ENCODE measurements around the gene GIT1. TPM values are rescaled to one million over a fixed set of nuclear protein-coding genes. Genes with fewer than 3 reads are reported as not detected.

The GIT1 gene
- total RNA-seq, 5 donors from 2014 or later (not counting 1 experiment from before 2014, with no cell fraction given): 36.7 to 86.4 (median 71.8) TPM

DNA sequence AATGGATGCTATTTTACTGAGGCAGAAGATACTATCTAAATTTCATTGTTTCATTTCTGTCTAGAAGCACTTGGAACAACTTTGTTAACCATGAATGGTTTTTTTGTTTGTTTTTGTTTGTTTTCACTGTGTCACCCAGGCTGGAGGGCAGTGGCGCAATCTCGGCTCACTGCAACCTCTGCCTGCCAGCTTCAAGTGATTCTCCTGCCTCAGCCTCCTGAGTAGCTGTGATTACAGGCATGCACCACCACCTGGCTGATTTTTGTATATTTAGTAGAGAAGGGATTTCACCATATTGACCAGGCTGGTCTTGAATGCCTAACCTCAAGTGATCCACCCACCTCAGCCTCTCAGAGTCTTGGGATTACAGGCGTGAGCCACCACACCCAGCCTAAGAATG lies 63.1 kb downstream of the GIT1 start:
- H3K4me3 Mint-ChIP-seq: no peak overlapping the region
- DNase-seq (no peak), ATAC-seq (replicated peaks in 1 of 4) (no peak)
- Histone ChIP-seq H3K4me3 (ENCODE audit: control insufficient read depth in 1 of 2, extremely low read depth in 1 of 2, low read length in 1 of 2) (no peak overlapping the region), H3K27ac (ENCODE audit: low read length) (no peak overlapping the region), H3K9me3 (no peaks in the 10 kb centered on the region), H3K4me1 (ENCODE audit: control insufficient read depth in 1 of 2, extremely low read depth in 1 of 2, insufficient read depth in 2 of 2, low read length in 2 of 2) (no peaks in the 10 kb centered on the region), H3K36me3 (ENCODE audit: control insufficient read depth in 2 of 2, extremely low read depth in 1 of 2, insufficient read depth in 1 of 2, low read length in 1 of 2) (peaks cover 13 to 51% of the 10 kb centered on the region in 2 donors), H3K27me3 (replicated peaks in 1 of 2; ENCODE audit: control insufficient read depth in 2 of 2, extremely low read depth in 1 of 2, insufficient read depth in 2 of 2, low read length in 1 of 2) (no peaks in the 10 kb centered on the region)
- no CpG with 5 or more reads among the region's 3 CpGs for WGBS (ENCODE audit: insufficient coverage)
- H3K4me1 Mint-ChIP-seq: no peaks in the 10 kb centered on the region
- POLR2A ChIA-PET: no interaction called here
- H3K27me3 Mint-ChIP-seq: no peaks in the 10 kb centered on the region
- CTCF ChIA-PET: no interaction called here
- no peaks in the 10 kb centered on the region for H3K9me3 Mint-ChIP-seq
- H3K36me3 Mint-ChIP-seq: peaks cover 20% of the 10 kb centered on the region
- no peak overlapping the region for H3K27ac Mint-ChIP-seq

DNA sequence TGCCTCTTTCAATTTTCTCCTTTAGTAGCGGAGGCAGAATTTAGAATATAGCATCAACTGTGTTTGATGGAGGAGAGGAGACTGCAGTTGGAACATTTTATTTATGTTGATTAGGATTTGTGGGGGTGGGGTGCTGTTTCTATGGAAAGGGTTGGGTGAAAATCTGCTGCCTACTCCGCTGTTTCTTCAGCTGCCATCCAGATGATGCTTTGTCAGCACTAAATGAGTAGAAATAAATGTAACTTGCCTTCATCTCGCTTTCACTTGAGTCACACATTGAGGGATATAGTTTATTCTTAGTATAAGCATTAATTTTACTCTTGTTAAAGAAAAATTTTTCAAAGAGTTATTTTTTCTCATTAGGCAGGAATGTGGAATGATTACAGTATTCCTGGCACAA lies 64.8 kb downstream of the GIT1 start:
- no CpG with 5 or more reads among the region's 3 CpGs for WGBS (ENCODE audit: insufficient coverage)
- no peak overlapping the region for H3K4me3 Mint-ChIP-seq
- ChIA-PET CTCF (interaction anchor here in 1 of 2 donors (1.0 kb wide), 1 partner anchor 9 kb away, joined by 3 read pairs; no protein-coding TSS in a partner anchor), POLR2A (interaction anchor here in 1 of 2 donors (0.7 kb wide), 1 partner anchor 370 kb away, joined by 3 read pairs; no protein-coding TSS in a partner anchor)
- H3K9me3 ChIP-seq: no peaks in the 10 kb centered on the region
- ATAC-seq (replicated peaks in 1 of 4): no peak
- H3K27me3 Mint-ChIP-seq: no peaks in the 10 kb centered on the region
- H3K27me3 ChIP-seq (replicated peaks in 1 of 2; ENCODE audit: control insufficient read depth in 2 of 2, extremely low read depth in 1 of 2, insufficient read depth in 2 of 2, low read length in 1 of 2): no peaks in the 10 kb centered on the region
- no peak overlapping the region for H3K27ac Mint-ChIP-seq
- no peaks in the 10 kb centered on the region for H3K9me3 Mint-ChIP-seq
- no peak for DNase-seq
- peaks cover 17 to 59% of the 10 kb centered on the region in 2 donors for H3K36me3 ChIP-seq (ENCODE audit: control insufficient read depth in 2 of 2, extremely low read depth in 1 of 2, insufficient read depth in 1 of 2, low read length in 1 of 2)
- peaks cover 12% of the 10 kb centered on the region for H3K36me3 Mint-ChIP-seq
- H3K27ac ChIP-seq (ENCODE audit: low read length): no peak overlapping the region
- H3K4me3 ChIP-seq (ENCODE audit: control insufficient read depth in 1 of 2, extremely low read depth in 1 of 2, low read length in 1 of 2): no peak overlapping the region
- no peaks in the 10 kb centered on the region for H3K4me1 ChIP-seq (ENCODE audit: control insufficient read depth in 1 of 2, extremely low read depth in 1 of 2, insufficient read depth in 2 of 2, low read length in 2 of 2)
- no peaks in the 10 kb centered on the region for H3K4me1 Mint-ChIP-seq

Other genes starting within 250 kb of the GIT1 start
- gene TAOK1, start 199.3 kb downstream of the GIT1 start, total RNA-seq: 10 to 100 TPM; 57.7 to 63.4 (median 61.7) TPM
- 10 to 100 TPM in 4 of 5 donors, 1 to 10 TPM in 1; 7.9 to 23.1 (median 16.5) TPM for gene ABHD15, start 22.6 kb downstream of the GIT1 start, total RNA-seq
- gene TP53I13, start 20.9 kb downstream of the GIT1 start, total RNA-seq: 100 to 1,000 TPM in 3 of 5 donors, 10 to 100 TPM in 2; 56.0 to 166 (median 128) TPM
- gene ANKRD13B, start 3.5 kb upstream of the GIT1 start, total RNA-seq: 1 to 10 TPM; 1.7 to 6.4 (median 4.1) TPM
- 1 to 10 TPM; 2.4 to 4.1 (median 3.6) TPM for gene CORO6, start 33.3 kb upstream of the GIT1 start, total RNA-seq